NCI-H2227 (cell line): ENCODE data around the gene C1GALT1C1L.
A peak's percentile ranks its signal among the peaks of the same experiment; 100 is the strongest.
"Not testable (repeated sequence)": the region's sequence is repeated elsewhere in the genome, so short reads cannot be mapped to it uniquely, and the experiment has no call there.

Experiments used
- DNase-seq: peaks from one replicate; lab custom pipeline; 2025; ENCODE audit not compliant: unreplicated experiment; lab: John Stamatoyannopoulos, UW

Gene C1GALT1C1L

GRCh38 chr2:43676322-43677050 is at the start of gene C1GALT1C1L:
TSS of gene C1GALT1C1L (minus strand) at chr2:43676429. CDS start at chr2:43676322, 107 bp downstream.
- peak; percentile 73 for DNase-seq

GRCh38 chr2:43725711-43726246 is 49.5 kb upstream of the C1GALT1C1L start:
- no peak for DNase-seq

- DNase-seq = no peak
Observed at GRCh38 chr2:43724728-43725526, 48.7 kb upstream of the C1GALT1C1L start.

- no peak for DNase-seq
Observed at GRCh38 chr2:43718530-43719124, 42.4 kb upstream of the C1GALT1C1L start.

- DNase-seq = no peak
Observed at GRCh38 chr2:43717322-43717721, 41.1 kb upstream of the C1GALT1C1L start.

- DNase-seq = no peak
Observed at GRCh38 chr2:43715300-43716098, 39.3 kb upstream of the C1GALT1C1L start.

GRCh38 chr2:43714164-43714563 is 37.9 kb upstream of the C1GALT1C1L start:
- DNase-seq = no peak

- DNase-seq = no peak
Observed at GRCh38 chr2:43710866-43711265, 34.6 kb upstream of the C1GALT1C1L start.

GRCh38 chr2:43708891-43709290 is 32.7 kb upstream of the C1GALT1C1L start:
- no peak for DNase-seq

- no peak for DNase-seq
Observed at GRCh38 chr2:43708178-43708577, 31.9 kb upstream of the C1GALT1C1L start.

- no peak for DNase-seq
Observed at GRCh38 chr2:43707255-43708015, 31.2 kb upstream of the C1GALT1C1L start.

GRCh38 chr2:43701111-43701510 is 24.9 kb upstream of the C1GALT1C1L start:
- DNase-seq = no peak

- no peak for DNase-seq
Observed at GRCh38 chr2:43699761-43700160, 23.5 kb upstream of the C1GALT1C1L start.

GRCh38 chr2:43698140-43698539 is 21.9 kb upstream of the C1GALT1C1L start:
- not testable (repeated sequence) for DNase-seq

GRCh38 chr2:43692428-43692994 is 16.3 kb upstream of the C1GALT1C1L start:
- no peak for DNase-seq

GRCh38 chr2:43689999-43690398 is 13.8 kb upstream of the C1GALT1C1L start:
- DNase-seq = no peak

GRCh38 chr2:43685357-43685756 is 9.1 kb upstream of the C1GALT1C1L start:
- DNase-seq = no peak

- DNase-seq = not testable (repeated sequence)
Observed at GRCh38 chr2:43677783-43678182, 1.6 kb upstream of the C1GALT1C1L start.

GRCh38 chr2:43675646-43676321 is 445 bp downstream of the C1GALT1C1L start:
- DNase-seq = no peak
